ENCODE data around the gene BICC1.

The BICC1 gene

GRCh38 chr10:58853668-58854067 is 341.0 kb downstream of the BICC1 start:
- H3K27ac ChIP-seq (ENCODE audit: low read depth, low read length, poor library complexity, severe bottlenecking) = no peak overlapping the region
- no peaks in the 10 kb centered on the region for H3K4me1 ChIP-seq (ENCODE audit: insufficient read depth, low read length, severe bottlenecking)

GRCh38 chr10:58854811-58855210 is 342.1 kb downstream of the BICC1 start:
- TF ChIP-seq CTCF (IDR thresholded peaks at IDR 0.05; ENCODE audit: low read length) = no peak
- no peak for TF ChIP-seq EZH2 (IDR thresholded peaks at IDR 0.05; ENCODE audit: borderline replicate concordance, low read length)
- Histone ChIP-seq H3K4me3 (ENCODE audit: low read depth, low read length, poor library complexity, severe bottlenecking) (no peak overlapping the region), H2AFZ (ENCODE audit: low read length) (no peak overlapping the region), H3K9me3 (ENCODE audit: low read length) (no peaks in the 10 kb centered on the region), H3K79me2 (ENCODE audit: insufficient read depth, low read length) (no peaks in the 10 kb centered on the region), H3F3A (ENCODE audit: insufficient read depth, low read length) (no peaks in the 10 kb centered on the region), H4K20me1 (ENCODE audit: insufficient read depth, low read length) (no peaks in the 10 kb centered on the region), H3K27ac (ENCODE audit: low read depth, low read length, poor library complexity, severe bottlenecking) (no peak overlapping the region), H3K4me1 (ENCODE audit: insufficient read depth, low read length, severe bottlenecking) (no peaks in the 10 kb centered on the region), H3K9me2 (ENCODE audit: low read depth, low read length) (no peaks in the 10 kb centered on the region), H3K36me3 (ENCODE audit: insufficient read depth, low read length) (no peaks in the 10 kb centered on the region), H3K9ac (ENCODE audit: low read length) (no peak overlapping the region), H3K4me2 (ENCODE audit: low read length) (no peak overlapping the region), H3K27me3 (ENCODE audit: insufficient read depth, low read length) (no peaks in the 10 kb centered on the region)

More at GRCh38 chr10:58853668-58854067, 341.0 kb downstream of the BICC1 start:
- Histone ChIP-seq H3F3A (ENCODE audit: insufficient read depth, low read length) (no peaks in the 10 kb centered on the region), H3K9me2 (ENCODE audit: low read depth, low read length) (no peaks in the 10 kb centered on the region), H2AFZ (ENCODE audit: low read length) (no peak overlapping the region), H3K4me3 (ENCODE audit: low read depth, low read length, poor library complexity, severe bottlenecking) (no peak overlapping the region), H3K79me2 (ENCODE audit: insufficient read depth, low read length) (no peaks in the 10 kb centered on the region), H3K9ac (ENCODE audit: low read length) (no peak overlapping the region), H3K36me3 (ENCODE audit: insufficient read depth, low read length) (no peaks in the 10 kb centered on the region), H3K9me3 (ENCODE audit: low read length) (no peaks in the 10 kb centered on the region), H4K20me1 (ENCODE audit: insufficient read depth, low read length) (no peaks in the 10 kb centered on the region), H3K27me3 (ENCODE audit: insufficient read depth, low read length) (no peaks in the 10 kb centered on the region), H3K4me2 (ENCODE audit: low read length) (no peak overlapping the region)
- TF ChIP-seq EZH2 (IDR thresholded peaks at IDR 0.05; ENCODE audit: borderline replicate concordance, low read length) (no peak), CTCF (IDR thresholded peaks at IDR 0.05; ENCODE audit: low read length) (no peak)

GRCh38 chr10:58856508-58857240 is 344.0 kb downstream of the BICC1 start:
- no peak overlapping the region for H3K27ac ChIP-seq (ENCODE audit: low read depth, low read length, poor library complexity, severe bottlenecking)
- no peaks in the 10 kb centered on the region for H3K9me2 ChIP-seq (ENCODE audit: low read depth, low read length)
- no peaks in the 10 kb centered on the region for H3K27me3 ChIP-seq (ENCODE audit: insufficient read depth, low read length)
- no peak overlapping the region for H3K4me3 ChIP-seq (ENCODE audit: low read depth, low read length, poor library complexity, severe bottlenecking)
- no peak overlapping the region for H2AFZ ChIP-seq (ENCODE audit: low read length)
- TF ChIP-seq EZH2 (IDR thresholded peaks at IDR 0.05; ENCODE audit: borderline replicate concordance, low read length) = no peak
- no peak for TF ChIP-seq CTCF (IDR thresholded peaks at IDR 0.05; ENCODE audit: low read length)
- H3K36me3 ChIP-seq (ENCODE audit: insufficient read depth, low read length) = no peaks in the 10 kb centered on the region
- H4K20me1 ChIP-seq (ENCODE audit: insufficient read depth, low read length) = no peaks in the 10 kb centered on the region
- H3K4me1 ChIP-seq (ENCODE audit: insufficient read depth, low read length, severe bottlenecking) = no peaks in the 10 kb centered on the region
- H3K9ac ChIP-seq (ENCODE audit: low read length) = no peak overlapping the region
- H3F3A ChIP-seq (ENCODE audit: insufficient read depth, low read length) = no peaks in the 10 kb centered on the region
- H3K79me2 ChIP-seq (ENCODE audit: insufficient read depth, low read length) = no peaks in the 10 kb centered on the region
- no peak overlapping the region for H3K4me2 ChIP-seq (ENCODE audit: low read length)
- H3K9me3 ChIP-seq (ENCODE audit: low read length) = no peaks in the 10 kb centered on the region

Data from OCI-LY1 (cell line).